Astrocyte (in vitro differentiated cells and primary cell): ENCODE measurements around the gene DNAJB9. TPM values are rescaled to one million over a fixed set of nuclear protein-coding genes. Genes with fewer than 3 reads are reported as not detected.

Experiments
- DNase-seq: peaks from one replicate; pipeline ENCODE4 v3.0.0-alpha.2; 2010; ENCODE audit warnings: low read depth
- FAIRE-seq: peaks from 2 replicates; lab custom pipeline; 2011; peaks lifted over from hg19 to GRCh38; lab: Jason Lieb, UNC
- H2AFZ ChIP-seq: 2 replicates; pipeline ENCODE4 v1.6.0; 2012; ENCODE audit warnings: low read depth, low read length, inconsistent platforms
- H3K27ac ChIP-seq: 2 replicates; pipeline ENCODE4 v1.5.1; 2011; ENCODE audit warnings: low read depth, low read length, inconsistent platforms
- H3K27me3 ChIP-seq: 2 replicates; pipeline ENCODE4 v1.6.0; 2011; ENCODE audit warnings: low read length, inconsistent platforms; ENCODE audit not compliant: insufficient read depth
- H3K36me3 ChIP-seq: 2 replicates; pipeline ENCODE4 v1.5.1; 2011; ENCODE audit warnings: low read length, inconsistent platforms; ENCODE audit not compliant: insufficient read depth
- H3K4me1 ChIP-seq: 2 replicates; pipeline ENCODE4 v1.5.1; 2011; ENCODE audit warnings: low read length, inconsistent platforms; ENCODE audit not compliant: insufficient read depth
- H3K4me2 ChIP-seq: 2 replicates; pipeline ENCODE4 v1.6.0; 2012; ENCODE audit warnings: low read length, inconsistent platforms
- H3K4me3 ChIP-seq: 2 replicates; pipeline ENCODE4 v1.5.1; 2011; ENCODE audit warnings: low read depth, mild to moderate bottlenecking, low read length, inconsistent platforms; ENCODE audit not compliant: insufficient read depth
- H3K79me2 ChIP-seq: 2 replicates; pipeline ENCODE4 v1.6.0; 2012; ENCODE audit warnings: mild to moderate bottlenecking, low read length, inconsistent platforms; ENCODE audit not compliant: insufficient read depth
- H3K9ac ChIP-seq: 2 replicates; pipeline ENCODE4 v1.6.0; 2012; ENCODE audit warnings: mild to moderate bottlenecking, low read length, inconsistent platforms
- H3K9me3 ChIP-seq: 2 replicates; pipeline ENCODE4 v1.5.1; 2012; ENCODE audit warnings: low read depth, mild to moderate bottlenecking, low read length, inconsistent platforms; ENCODE audit not compliant: insufficient read depth
- H4K20me1 ChIP-seq: 2 replicates; pipeline ENCODE4 v1.6.0; 2012; ENCODE audit warnings: low read length, inconsistent platforms; ENCODE audit not compliant: insufficient read depth
- H3K27ac Mint-ChIP-seq: one replicate; pipeline ENCODE4 v1.8.0; 2021; ENCODE audit warnings: mild to moderate bottlenecking, mixed read lengths; ENCODE audit not compliant: unreplicated experiment
- H3K27me3 Mint-ChIP-seq: one replicate; pipeline ENCODE4 v1.8.0; 2021; ENCODE audit warnings: low read depth, mixed read lengths; ENCODE audit not compliant: unreplicated experiment
- H3K36me3 Mint-ChIP-seq: one replicate; pipeline ENCODE4 v1.8.0; 2021; ENCODE audit warnings: low read depth, mixed read lengths; ENCODE audit not compliant: unreplicated experiment
- H3K4me1 Mint-ChIP-seq: one replicate; pipeline ENCODE4 v1.8.0; 2021; ENCODE audit warnings: low read depth, mixed read lengths; ENCODE audit not compliant: unreplicated experiment
- H3K4me3 Mint-ChIP-seq: one replicate; pipeline ENCODE4 v1.8.0; 2021; ENCODE audit warnings: mild to moderate bottlenecking, moderate library complexity, mixed read lengths; ENCODE audit not compliant: unreplicated experiment
- H3K9me3 Mint-ChIP-seq: one replicate; pipeline ENCODE4 v1.8.0; 2021; ENCODE audit warnings: mild to moderate bottlenecking, mixed read lengths; ENCODE audit not compliant: unreplicated experiment
- EZH2 ChIP-seq: IDR thresholded peaks from 2 replicates; pipeline ENCODE4 v1.6.1; 2012; ENCODE audit warnings: mild to moderate bottlenecking, low read length, inconsistent platforms; ENCODE audit not compliant: insufficient read depth
- total RNA-seq: library from RNA; stranded (reverse); gene quantifications from 2 replicates; pipeline ENCODE4 v1.2.1, GENCODE V29; 2021
- TF ChIP-seq, protein P1 (sequence below): IDR thresholded peaks from 2 replicates; pipeline ENCODE4 v1.5.1; 2011; ENCODE audit warnings: low read depth, mild to moderate bottlenecking, inconsistent platforms, low read length, moderate library complexity; ENCODE audit not compliant: insufficient read depth

DNAJB9 gene
- total RNA-seq, 1 donor from 2014 or later, result 25.2 TPM

DNA sequence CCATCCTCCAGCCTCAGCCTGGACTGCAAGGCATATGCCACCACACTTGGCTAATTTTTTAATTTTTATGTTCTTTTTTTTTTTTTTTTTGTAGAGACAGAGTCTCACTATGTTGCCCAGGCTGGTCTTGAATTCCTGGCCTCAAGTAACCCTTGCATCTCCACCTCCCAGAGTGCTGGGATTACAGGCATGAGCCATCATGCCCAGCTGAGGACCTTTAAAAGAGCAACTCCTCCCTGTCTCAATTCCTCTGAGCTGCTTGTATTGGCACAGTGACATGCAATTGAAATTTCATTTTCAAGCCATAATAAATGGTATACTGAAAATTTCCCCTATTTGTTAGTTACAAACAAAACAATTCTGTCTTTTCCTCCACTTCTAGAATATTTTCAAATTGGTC is 19.5 kb downstream of the DNAJB9 start:
- FAIRE-seq, result no peak
- H3K4me2 ChIP-seq, result no peak overlapping the region
- no peak for TF ChIP-seq EZH2
- TF ChIP-seq, protein P1, sequence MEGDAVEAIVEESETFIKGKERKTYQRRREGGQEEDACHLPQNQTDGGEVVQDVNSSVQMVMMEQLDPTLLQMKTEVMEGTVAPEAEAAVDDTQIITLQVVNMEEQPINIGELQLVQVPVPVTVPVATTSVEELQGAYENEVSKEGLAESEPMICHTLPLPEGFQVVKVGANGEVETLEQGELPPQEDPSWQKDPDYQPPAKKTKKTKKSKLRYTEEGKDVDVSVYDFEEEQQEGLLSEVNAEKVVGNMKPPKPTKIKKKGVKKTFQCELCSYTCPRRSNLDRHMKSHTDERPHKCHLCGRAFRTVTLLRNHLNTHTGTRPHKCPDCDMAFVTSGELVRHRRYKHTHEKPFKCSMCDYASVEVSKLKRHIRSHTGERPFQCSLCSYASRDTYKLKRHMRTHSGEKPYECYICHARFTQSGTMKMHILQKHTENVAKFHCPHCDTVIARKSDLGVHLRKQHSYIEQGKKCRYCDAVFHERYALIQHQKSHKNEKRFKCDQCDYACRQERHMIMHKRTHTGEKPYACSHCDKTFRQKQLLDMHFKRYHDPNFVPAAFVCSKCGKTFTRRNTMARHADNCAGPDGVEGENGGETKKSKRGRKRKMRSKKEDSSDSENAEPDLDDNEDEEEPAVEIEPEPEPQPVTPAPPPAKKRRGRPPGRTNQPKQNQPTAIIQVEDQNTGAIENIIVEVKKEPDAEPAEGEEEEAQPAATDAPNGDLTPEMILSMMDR, result no peak
- H3K9me3 ChIP-seq, result no peaks in the 10 kb centered on the region
- no peaks in the 10 kb centered on the region for H4K20me1 ChIP-seq
- H3K27me3 ChIP-seq, result peaks cover 3% of the 10 kb centered on the region
- Mint-ChIP-seq H3K27ac (no peak overlapping the region), H3K4me1 (peaks cover 11% of the 10 kb centered on the region), H3K36me3 (no peaks in the 10 kb centered on the region), H3K9me3 (no peaks in the 10 kb centered on the region), H3K4me3 (no peak overlapping the region), H3K27me3 (peaks cover 11% of the 10 kb centered on the region)
- H2AFZ ChIP-seq, result no peak overlapping the region
- DNase-seq, result no peak
- no peaks in the 10 kb centered on the region for H3K79me2 ChIP-seq
- no peaks in the 10 kb centered on the region for H3K36me3 ChIP-seq
- no peak overlapping the region for H3K9ac ChIP-seq
- H3K27ac ChIP-seq, result no peak overlapping the region
- H3K4me3 ChIP-seq, result no peak overlapping the region
- H3K4me1 ChIP-seq, result no peaks in the 10 kb centered on the region

GRCh38 chr7:108589874-108590273 is 20.2 kb downstream of the DNAJB9 start:
- no peak for FAIRE-seq
- H3K4me3 ChIP-seq, result no peak overlapping the region
- H3K36me3 ChIP-seq, result no peaks in the 10 kb centered on the region
- H3K79me2 ChIP-seq, result no peaks in the 10 kb centered on the region
- no peaks in the 10 kb centered on the region for H4K20me1 ChIP-seq
- H3K27me3 ChIP-seq, result peaks cover 3% of the 10 kb centered on the region
- no peak overlapping the region for H3K4me2 ChIP-seq
- H3K9ac ChIP-seq, result no peak overlapping the region
- no peaks in the 10 kb centered on the region for H3K4me1 ChIP-seq
- Mint-ChIP-seq H3K27ac (no peak overlapping the region), H3K4me3 (no peak overlapping the region), H3K9me3 (no peaks in the 10 kb centered on the region), H3K4me1 (peaks cover 11% of the 10 kb centered on the region), H3K27me3 (peaks cover 11% of the 10 kb centered on the region), H3K36me3 (no peaks in the 10 kb centered on the region)
- no peaks in the 10 kb centered on the region for H3K9me3 ChIP-seq
- TF ChIP-seq EZH2, result no peak
- TF ChIP-seq, protein P1, result no peak
- no peak overlapping the region for H2AFZ ChIP-seq
- H3K27ac ChIP-seq, result no peak overlapping the region
- no peak for DNase-seq

GRCh38 chr7:108590606-108591005 is 20.9 kb downstream of the DNAJB9 start:
- Mint-ChIP-seq H3K27ac (no peak overlapping the region), H3K27me3 (peaks cover 11% of the 10 kb centered on the region), H3K4me3 (no peak overlapping the region), H3K36me3 (no peaks in the 10 kb centered on the region), H3K9me3 (no peaks in the 10 kb centered on the region), H3K4me1 (peaks cover 11% of the 10 kb centered on the region)
- no peak overlapping the region for H3K4me2 ChIP-seq
- TF ChIP-seq, protein P1, result no peak
- TF ChIP-seq EZH2, result no peak
- H3K27me3 ChIP-seq, result peaks cover 3% of the 10 kb centered on the region
- no peak for FAIRE-seq
- no peak overlapping the region for H3K9ac ChIP-seq
- H3K4me1 ChIP-seq, result no peaks in the 10 kb centered on the region
- no peak overlapping the region for H3K27ac ChIP-seq
- H3K36me3 ChIP-seq, result no peaks in the 10 kb centered on the region
- no peak for DNase-seq
- H4K20me1 ChIP-seq, result no peaks in the 10 kb centered on the region
- H2AFZ ChIP-seq, result no peak overlapping the region
- H3K4me3 ChIP-seq, result no peak overlapping the region
- H3K79me2 ChIP-seq, result no peaks in the 10 kb centered on the region
- no peaks in the 10 kb centered on the region for H3K9me3 ChIP-seq
